Measurements from ENCODE around the gene NT5DC3. TPM values are rescaled to one million over a fixed set of nuclear protein-coding genes. Genes with fewer than 3 reads are reported as not detected.

Gene NT5DC3
- total and polyA plus RNA-seq, 2 experiments from 2014 or later, result 0.91 to 1.8 TPM

GRCh38 chr12:103793512-103794045 lies 47.5 kb downstream of the NT5DC3 start:
- no peak for TF ChIP-seq CTCF (IDR thresholded peaks at IDR 0.05; ENCODE audit: low read depth, low read length)
- no peaks in the 10 kb centered on the region for H3K4me1 ChIP-seq (ENCODE audit: low read depth)
- DNase-seq (ENCODE audit: low read depth in 1 of 2, low spot score in 1 of 2), result no peak
- H3K9me3 ChIP-seq (ENCODE audit: low read depth), result no peaks in the 10 kb centered on the region
- no peaks in the 10 kb centered on the region for H3K27me3 ChIP-seq
- no peak overlapping the region for H3K4me3 ChIP-seq
- H3K36me3 ChIP-seq, result no peaks in the 10 kb centered on the region
- no peak overlapping the region for H3K27ac ChIP-seq

- Histone ChIP-seq H3K27me3 (no peaks in the 10 kb centered on the region), H3K9me3 (ENCODE audit: low read depth) (no peaks in the 10 kb centered on the region), H3K27ac (no peak overlapping the region), H3K4me1 (ENCODE audit: low read depth) (no peaks in the 10 kb centered on the region), H3K4me3 (no peak overlapping the region), H3K36me3 (no peaks in the 10 kb centered on the region)
- no peak for DNase-seq (ENCODE audit: low read depth in 1 of 2, low spot score in 1 of 2)
- TF ChIP-seq CTCF (IDR thresholded peaks at IDR 0.05; ENCODE audit: low read depth, low read length), result no peak
Observed at GRCh38 chr12:103793046-103793445, 48.0 kb downstream of the NT5DC3 start.

GRCh38 chr12:103791350-103791920 lies 49.6 kb downstream of the NT5DC3 start:
- Histone ChIP-seq H3K36me3 (no peaks in the 10 kb centered on the region), H3K27ac (no peak overlapping the region), H3K4me1 (ENCODE audit: low read depth) (no peaks in the 10 kb centered on the region), H3K4me3 (no peak overlapping the region), H3K9me3 (ENCODE audit: low read depth) (no peaks in the 10 kb centered on the region), H3K27me3 (no peaks in the 10 kb centered on the region)
- no peak for TF ChIP-seq CTCF (IDR thresholded peaks at IDR 0.05; ENCODE audit: low read depth, low read length)
- no peak for DNase-seq (ENCODE audit: low read depth in 1 of 2, low spot score in 1 of 2)

- no peak overlapping the region for H3K27ac ChIP-seq
- H3K4me3 ChIP-seq, result no peak overlapping the region
- no peaks in the 10 kb centered on the region for H3K36me3 ChIP-seq
- DNase-seq (ENCODE audit: low read depth in 1 of 2, low spot score in 1 of 2), result no peak
- no peaks in the 10 kb centered on the region for H3K4me1 ChIP-seq (ENCODE audit: low read depth)
- H3K27me3 ChIP-seq, result no peaks in the 10 kb centered on the region
- H3K9me3 ChIP-seq (ENCODE audit: low read depth), result no peaks in the 10 kb centered on the region
- no peak for TF ChIP-seq CTCF (IDR thresholded peaks at IDR 0.05; ENCODE audit: low read depth, low read length)
Observed at GRCh38 chr12:103786201-103786600, 54.8 kb downstream of the NT5DC3 start.

GRCh38 chr12:103785243-103786031 lies 55.6 kb downstream of the NT5DC3 start:
- Histone ChIP-seq H3K27ac (no peak overlapping the region), H3K9me3 (ENCODE audit: low read depth) (no peaks in the 10 kb centered on the region), H3K27me3 (no peaks in the 10 kb centered on the region), H3K36me3 (no peaks in the 10 kb centered on the region), H3K4me3 (no peak overlapping the region), H3K4me1 (ENCODE audit: low read depth) (no peaks in the 10 kb centered on the region)
- no peak for TF ChIP-seq CTCF (IDR thresholded peaks at IDR 0.05; ENCODE audit: low read depth, low read length)
- DNase-seq (ENCODE audit: low read depth in 1 of 2, low spot score in 1 of 2), result no peak

All from cardiac muscle cell (in vitro differentiated cells and primary cell).